Tongue (tissue), 2 donors: ENCODE measurements around the gene GRK4. TPM values are rescaled to one million over a fixed set of nuclear protein-coding genes. Genes with fewer than 3 reads are reported as not detected.
A peak's percentile ranks its signal among the peaks of the same experiment; 100 is the strongest.
"Not testable (repeated sequence)": the region's sequence is repeated elsewhere in the genome, so short reads cannot be mapped to it uniquely, and the experiment has no call there.

Experiments
- DNase-seq: peaks from one replicate; pipeline ENCODE4 v3.0.0-alpha.2; 2015
- total RNA-seq: library from RNA; depleted of rRNA; stranded (reverse); fragments of >200 nt; gene quantifications from one replicate; pipeline ENCODE4 v1.2.3, GENCODE V29; 2014

GRK4 gene
- 7.4 TPM for total RNA-seq

GRCh38 chr4:2963175-2963965 lies at the start of gene GRK4, which contains the start of gene NOP14:
GRK4 (plus strand) TSS chr4:2963571; CDS start chr4:2964071, 500 bp downstream.
NOP14 (minus strand) TSS chr4:2963406; CDS start chr4:2963319, 87 bp downstream.
- DNase-seq, result peak; percentile 99

GRCh38 chr4:2914256-2915126 lies 48.9 kb upstream of the GRK4 start:
- no peak for DNase-seq

DNA sequence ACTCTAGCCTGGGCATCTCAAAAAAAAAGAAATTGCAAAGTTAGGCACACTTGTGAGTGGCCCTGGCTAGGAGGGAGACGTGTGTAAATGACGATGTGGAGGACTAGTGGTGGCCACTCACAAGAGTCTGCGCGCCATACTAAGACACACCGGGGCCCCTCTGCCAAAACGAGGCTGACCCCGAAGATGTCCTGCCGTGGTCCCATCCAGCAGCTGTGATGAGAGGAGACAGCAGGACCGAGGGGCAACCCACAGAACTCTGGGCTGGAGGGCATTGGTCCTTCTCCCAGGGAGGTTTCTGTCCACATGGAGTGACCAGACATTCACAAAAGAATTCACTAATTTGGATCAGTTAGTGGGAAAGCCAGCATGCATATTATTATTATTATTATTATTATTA lies 47.6 kb upstream of the GRK4 start:
- no peak for DNase-seq

GRCh38 chr4:2916696-2917095 lies 46.7 kb upstream of the GRK4 start:
- not testable (repeated sequence) for DNase-seq

- DNase-seq, result not testable (repeated sequence)
Observed at GRCh38 chr4:2918300-2918699, 45.1 kb upstream of the GRK4 start.

DNA sequence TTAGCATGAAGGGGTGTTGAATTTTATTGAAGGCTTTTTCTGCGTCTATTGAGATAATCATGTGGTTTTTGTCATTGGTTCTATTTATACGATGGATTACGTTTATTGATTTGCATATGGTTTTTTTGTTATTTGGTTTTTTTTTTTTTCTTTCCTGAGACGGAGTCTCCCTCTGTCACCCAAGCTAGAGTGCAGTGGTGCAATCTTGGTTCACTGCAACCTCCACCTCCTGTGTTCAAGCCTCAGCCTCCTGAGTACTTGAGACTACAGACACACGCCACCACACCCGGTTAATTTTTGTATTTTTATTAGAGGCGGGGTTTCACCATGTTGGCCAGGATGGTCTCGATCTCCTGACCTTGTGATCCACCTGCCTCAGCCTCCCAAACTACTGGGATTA lies 44.7 kb upstream of the GRK4 start:
- not testable (repeated sequence) for DNase-seq

- DNase-seq, result not testable (repeated sequence)
Observed at GRCh38 chr4:2922453-2923101, 40.8 kb upstream of the GRK4 start.

DNA sequence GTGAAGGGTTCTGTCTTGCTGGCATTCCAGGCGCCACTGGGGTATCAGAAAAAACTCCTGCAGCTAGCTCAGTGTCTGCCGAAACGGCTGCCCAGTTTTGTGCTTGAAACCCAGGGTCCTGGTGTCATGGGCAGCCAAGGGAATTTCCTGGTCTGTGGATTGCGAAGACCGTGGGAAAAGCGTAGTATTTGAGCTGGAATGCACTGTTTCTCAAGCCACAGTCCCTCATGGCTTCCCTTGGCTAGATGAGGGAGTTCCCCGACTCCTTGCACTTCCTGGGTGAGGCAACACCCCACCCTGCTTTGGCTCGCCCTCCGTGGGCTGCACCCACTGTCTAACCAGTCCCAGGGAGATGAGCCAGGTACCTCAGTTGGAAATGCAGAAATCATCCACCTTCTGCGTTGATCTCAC lies 40.2 kb upstream of the GRK4 start:
- no peak for DNase-seq

DNA sequence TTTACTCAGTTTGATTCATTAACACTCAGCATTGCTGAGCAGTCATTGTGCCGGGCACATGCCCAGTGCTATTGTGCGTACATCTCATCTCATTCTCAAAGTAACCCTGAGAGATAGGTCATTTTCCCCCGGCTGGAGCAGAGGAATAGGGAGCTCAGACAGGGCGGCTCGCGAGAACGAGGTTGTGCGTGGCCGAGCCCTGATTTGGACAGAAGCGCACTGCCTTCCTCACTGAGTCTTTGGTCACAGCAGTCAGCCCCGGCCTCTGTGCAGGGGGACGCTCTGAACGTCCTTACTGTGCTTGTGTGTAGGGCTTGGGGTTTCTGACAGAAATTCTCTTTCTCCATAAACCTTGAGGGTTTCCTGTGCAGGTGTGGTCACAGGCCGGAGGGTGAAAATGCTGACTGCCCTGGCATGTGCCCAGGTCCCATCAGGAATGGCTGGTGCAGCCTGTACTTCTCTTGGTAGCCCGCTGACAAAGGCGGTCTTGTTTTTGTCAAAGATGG lies 39.6 kb upstream of the GRK4 start:
- no peak for DNase-seq

GRCh38 chr4:2924286-2924685 lies 39.1 kb upstream of the GRK4 start:
- no peak for DNase-seq

DNA sequence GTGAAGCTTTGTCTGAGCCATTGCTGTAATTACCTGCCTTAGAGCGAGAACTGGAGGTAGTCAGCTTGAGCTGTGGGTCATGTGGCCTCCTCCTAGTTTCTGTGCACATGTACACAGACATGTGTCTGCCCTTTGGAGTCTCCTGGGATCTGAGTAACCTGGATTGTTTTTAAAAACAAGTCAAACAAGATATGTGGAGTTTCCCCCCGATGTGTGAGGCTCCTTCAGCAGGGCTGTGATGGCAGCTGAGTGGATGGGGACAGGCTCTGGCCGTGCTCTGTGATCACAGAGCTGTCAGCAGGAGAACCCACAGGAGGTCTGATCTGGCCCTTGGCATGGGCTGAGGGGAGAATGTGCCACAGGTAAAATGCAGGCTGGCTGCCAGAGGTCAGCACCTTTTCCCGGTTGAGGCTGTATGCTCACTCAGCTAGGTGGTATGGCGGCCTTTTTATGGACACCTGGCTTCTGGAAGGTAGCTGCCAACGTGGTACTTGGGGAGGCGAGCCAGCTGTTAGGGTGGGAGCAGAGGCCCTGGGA lies 38.5 kb upstream of the GRK4 start:
- DNase-seq, result no peak

- DNase-seq, result no peak
Observed at GRCh38 chr4:2925496-2925895, 37.9 kb upstream of the GRK4 start.

GRCh38 chr4:2925931-2926860 lies 37.2 kb upstream of the GRK4 start:
- DNase-seq, result no peak

GRCh38 chr4:2927016-2927695 lies 36.2 kb upstream of the GRK4 start:
- DNase-seq, result no peak

GRCh38 chr4:2927696-2928075 lies 35.7 kb upstream of the GRK4 start:
- DNase-seq, result no peak

- no peak for DNase-seq
Observed at GRCh38 chr4:2928242-2929176, 34.9 kb upstream of the GRK4 start.

DNA sequence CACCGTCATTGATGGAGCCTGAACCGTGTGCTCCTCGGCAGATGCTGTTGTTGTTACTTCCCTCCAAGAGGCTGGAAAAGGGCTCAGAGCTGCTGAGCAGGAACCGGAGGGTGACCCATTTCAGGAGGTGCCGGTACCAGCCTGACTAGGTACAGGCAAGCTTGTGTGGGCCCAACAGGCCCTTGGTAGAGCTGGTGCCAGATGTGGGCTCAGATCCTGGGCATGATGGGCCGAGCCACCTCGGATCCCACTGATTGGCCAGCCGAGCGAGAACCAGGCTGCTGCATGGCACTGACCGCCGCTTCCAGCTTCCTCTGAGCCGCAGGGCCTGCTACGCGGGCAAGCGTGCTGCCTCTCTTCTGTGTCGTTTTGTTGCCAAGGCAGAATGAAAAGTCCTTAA lies 33.9 kb upstream of the GRK4 start:
- no peak for DNase-seq

- DNase-seq, result no peak
Observed at GRCh38 chr4:2930135-2930757, 33.1 kb upstream of the GRK4 start.
